H9 (cell line): ENCODE results near the gene MAP3K7. TPM values are rescaled to one million over a fixed set of nuclear protein-coding genes. Genes with fewer than 3 reads are reported as not detected.

Source experiments
- DNase-seq: peaks from one replicate; pipeline ENCODE4 v3.0.0-alpha.2; 2017
- H2AFZ ChIP-seq: one replicate; pipeline ENCODE4 v1.6.1; 2013; ENCODE audit warnings: mild to moderate bottlenecking, low read length, control low read depth, moderate library complexity
- H2AK5ac ChIP-seq: 2 replicates; pipeline ENCODE4 v1.6.1; 2013; ENCODE audit warnings: low read length, control low read depth, mixed read lengths; ENCODE audit not compliant: insufficient read length
- H2BK120ac ChIP-seq: one replicate; pipeline ENCODE4 v1.6.1; 2013; ENCODE audit warnings: low read depth, mild to moderate bottlenecking, low read length, control low read depth, inconsistent platforms; ENCODE audit not compliant: poor library complexity, severe bottlenecking
- H2BK12ac ChIP-seq: 2 replicates; pipeline ENCODE4 v1.6.1; 2013; ENCODE audit warnings: low read length, control low read depth, mixed read lengths, low read depth; ENCODE audit not compliant: insufficient read length
- H2BK15ac ChIP-seq: 2 replicates; pipeline ENCODE4 v1.6.1; 2013; ENCODE audit warnings: low read depth, low read length, control low read depth
- H2BK20ac ChIP-seq: one replicate; pipeline ENCODE4 v1.6.1; 2013; ENCODE audit warnings: low read depth, mild to moderate bottlenecking, low read length, control low read depth, inconsistent platforms; ENCODE audit not compliant: poor library complexity, severe bottlenecking
- H2BK5ac ChIP-seq: 2 replicates; pipeline ENCODE4 v1.6.1; 2013; ENCODE audit warnings: low read length, control low read depth, mixed read lengths; ENCODE audit not compliant: insufficient read length
- H3K14ac ChIP-seq: 2 replicates; pipeline ENCODE4 v1.6.1; 2013; ENCODE audit warnings: low read length, control low read depth; ENCODE audit not compliant: insufficient read depth
- H3K18ac ChIP-seq: 2 replicates; pipeline ENCODE4 v1.6.1; 2013; ENCODE audit warnings: low read depth, mild to moderate bottlenecking, mixed read lengths, low read length, control low read depth; ENCODE audit not compliant: insufficient read length
- H3K23ac ChIP-seq: 2 replicates; pipeline ENCODE4 v1.6.1; 2013; ENCODE audit warnings: low read length, control low read depth, mixed read lengths, low read depth; ENCODE audit not compliant: insufficient read length
- H3K23me2 ChIP-seq: 2 replicates; pipeline ENCODE4 v1.6.1; 2013; ENCODE audit warnings: low read depth, mild to moderate bottlenecking, mixed read lengths, low read length, control low read depth; ENCODE audit not compliant: insufficient read length, poor library complexity, severe bottlenecking
- H3K27ac ChIP-seq: 2 replicates; pipeline ENCODE4 v1.5.1; 2013; ENCODE audit warnings: low read length, control low read depth, mixed read lengths, low read depth; ENCODE audit not compliant: insufficient read length
- H3K27me3 ChIP-seq: 2 replicates; pipeline ENCODE4 v1.6.1; 2013; ENCODE audit warnings: low read length, control low read depth, inconsistent platforms; ENCODE audit not compliant: insufficient read depth
- H3K4ac ChIP-seq: 2 replicates; pipeline ENCODE4 v1.6.1; 2013; ENCODE audit warnings: low read depth, mild to moderate bottlenecking, control low read depth, inconsistent platforms, low read length, moderate library complexity
- H3K4me1 ChIP-seq: 2 replicates; pipeline ENCODE4 v1.6.1; 2013; ENCODE audit warnings: low read length, control low read depth, inconsistent platforms; ENCODE audit not compliant: insufficient read depth
- H3K4me2 ChIP-seq: 2 replicates; pipeline ENCODE4 v1.6.1; 2013; ENCODE audit warnings: low read length, control low read depth, mixed read lengths; ENCODE audit not compliant: insufficient read length, insufficient read depth
- H3K56ac ChIP-seq: 2 replicates; pipeline ENCODE4 v1.6.1; 2013; ENCODE audit warnings: low read depth, mild to moderate bottlenecking, mixed read lengths, low read length, control low read depth; ENCODE audit not compliant: insufficient read length
- H3K79me1 ChIP-seq: 2 replicates; pipeline ENCODE4 v1.6.1; 2013; ENCODE audit warnings: low read depth, mild to moderate bottlenecking, moderate library complexity, low read length, control low read depth, inconsistent platforms; ENCODE audit not compliant: insufficient read depth, poor library complexity, severe bottlenecking
- H3K79me2 ChIP-seq: 2 replicates; pipeline ENCODE4 v1.6.1; 2013; ENCODE audit warnings: low read length, control low read depth, inconsistent platforms; ENCODE audit not compliant: insufficient read depth
- H3K9ac ChIP-seq: 2 replicates; pipeline ENCODE4 v1.6.1; 2013; ENCODE audit warnings: low read length, control low read depth, mixed read lengths; ENCODE audit not compliant: insufficient read length; ENCODE audit errors: extremely low read depth
- H3K9me3 ChIP-seq: one replicate; pipeline ENCODE4 v1.6.1; 2013; ENCODE audit warnings: low read depth, low read length, inconsistent platforms; ENCODE audit not compliant: control insufficient read depth
- H3T11ph ChIP-seq: one replicate; pipeline ENCODE4 v1.6.1; 2013; ENCODE audit warnings: mild to moderate bottlenecking, low read length, control low read depth, inconsistent platforms
- H4K20me1 ChIP-seq: one replicate; pipeline ENCODE4 v1.6.1; 2013; ENCODE audit not compliant: control insufficient read depth, insufficient read length, insufficient read depth
- H4K5ac ChIP-seq: 2 replicates; pipeline ENCODE4 v1.6.1; 2013; ENCODE audit warnings: low read depth, mild to moderate bottlenecking, mixed read lengths, low read length, control low read depth; ENCODE audit not compliant: insufficient read length
- H4K8ac ChIP-seq: replicated peaks from 2 replicates; pipeline ENCODE4 v1.6.1; 2013; ENCODE audit warnings: low read length, control low read depth, mixed read lengths, low read depth; ENCODE audit not compliant: insufficient read length
- H4K91ac ChIP-seq: 2 replicates; pipeline ENCODE4 v1.6.1; 2013; ENCODE audit warnings: low read depth, mild to moderate bottlenecking, moderate library complexity, mixed read lengths, low read length, control low read depth; ENCODE audit not compliant: insufficient read length
- H3K27ac Mint-ChIP-seq, 3 experiments: 2 replicates in 2 of 3; 3 replicates in 1 of 3; pipeline ENCODE4 v1.8.0; 2020 to 2021; ENCODE audit warnings: mixed read lengths in 3 of 3, mild to moderate bottlenecking in 1 of 3, moderate library complexity in 1 of 3
- H3K27me3 Mint-ChIP-seq: 2 replicates; pipeline ENCODE4 v1.8.0; 2021; ENCODE audit warnings: low read depth, mild to moderate bottlenecking, moderate library complexity, mixed read lengths
- H3K36me3 Mint-ChIP-seq, 3 experiments: 2 replicates in 2 of 3; 3 replicates in 1 of 3; pipeline ENCODE4 v1.8.0; 2020 to 2021; ENCODE audit warnings: low read depth in 3 of 3, mixed read lengths in 3 of 3; ENCODE audit not compliant: insufficient read depth in 1 of 3
- H3K4me1 Mint-ChIP-seq, 2 experiments: 2 replicates each; pipeline ENCODE4 v1.8.0; 2020; ENCODE audit warnings: mixed read lengths in 2 of 2
- H3K4me3 Mint-ChIP-seq, 2 experiments: 2 replicates in 1 of 2; 3 replicates in 1 of 2; pipeline ENCODE4 v1.8.0; 2020 to 2021; ENCODE audit warnings: mild to moderate bottlenecking in 2 of 2, mixed read lengths in 2 of 2, moderate library complexity in 1 of 2
- H3K9me3 Mint-ChIP-seq, 2 experiments: 2 replicates in 1 of 2; 3 replicates in 1 of 2; pipeline ENCODE4 v1.8.0; 2020; ENCODE audit warnings: mild to moderate bottlenecking in 2 of 2, mixed read lengths in 2 of 2, moderate library complexity in 1 of 2
- CTCF ChIP-seq: fragments of 200-600 bp; sonication (generic); conservative IDR thresholded peaks from 3 replicates; pipeline ENCODE4 v1.8.0; 2021; ENCODE audit warnings: antibody characterized with exemption, mild to moderate bottlenecking
- WGBS: extraction: QIAGEN DNeasy Blood & Tissue Kit; methylation state at CpG from one replicate; pipeline ENCODE4 v1.1.7; 2013; ENCODE audit warnings: missing lambda C conversion rate, low lambda C conversion rate, mixed read lengths; ENCODE audit not compliant: insufficient read length; ENCODE audit errors: extremely low coverage; 5-methylcytosine and 5-hydroxymethylcytosine counted together
- total RNA-seq: library from RNA; stranded (reverse); gene quantifications from 2 replicates; pipeline ENCODE4 v1.2.1, GENCODE V29; 2021

The MAP3K7 gene
- total RNA-seq, 1 experiment from 2014 or later: 31.3 TPM

GRCh38 chr6:90610301-90610750 is 23.5 kb upstream of the MAP3K7 start:
- peak overlapping the region; percentile 65 for H3K4me2 ChIP-seq

More at GRCh38 chr6:90610301-90610750, 23.5 kb upstream of the MAP3K7 start:
- no peak overlapping the region for H3K18ac ChIP-seq
- Mint-ChIP-seq H3K4me1 (peaks cover 38 to 43% of the 10 kb centered on the region in 2 experiments), H3K9me3 (no peaks in the 10 kb centered on the region; a peak in 1 of 5 replicates), H3K27ac (peak overlapping the region in 2 of 3 experiments; percentile 41 to 49; a peak in 3 of 7 replicates), H3K27me3 (peaks cover 14% of the 10 kb centered on the region), H3K36me3 (no peaks in the 10 kb centered on the region; a peak in 1 of 7 replicates), H3K4me3 (peak overlapping the region; percentile 70 to 84)
- no peak for TF ChIP-seq CTCF
- no peak overlapping the region for H4K8ac ChIP-seq
- H3K27me3 ChIP-seq: no peaks in the 10 kb centered on the region
- no peak overlapping the region for H3K23ac ChIP-seq
- H3K56ac ChIP-seq: no peak overlapping the region
- H2BK20ac ChIP-seq: no peak overlapping the region
- no peak overlapping the region for H3K14ac ChIP-seq
- H3K27ac ChIP-seq: no peak overlapping the region
- H2BK12ac ChIP-seq: no peak overlapping the region
- DNase-seq: no peak
- peak overlapping the region; percentile 69 for H2AFZ ChIP-seq
- no peak overlapping the region for H2AK5ac ChIP-seq
- H3K79me1 ChIP-seq: no peaks in the 10 kb centered on the region
- H3K4me1 ChIP-seq: no peaks in the 10 kb centered on the region; the same call in 1 of the 2 replicates
- no peak overlapping the region for H4K91ac ChIP-seq
- no peak overlapping the region for H2BK5ac ChIP-seq
- peak overlapping the region; percentile 57 for H3K9ac ChIP-seq
- no peak overlapping the region for H2BK120ac ChIP-seq
- no peaks in the 10 kb centered on the region for H4K20me1 ChIP-seq
- no peak overlapping the region for H2BK15ac ChIP-seq
- no peak overlapping the region for H3K4ac ChIP-seq
- no peak overlapping the region for H4K5ac ChIP-seq
- no peaks in the 10 kb centered on the region for H3K9me3 ChIP-seq
- no CpG with 5 or more reads among the region's 22 CpGs for WGBS
- peaks cover 15% of the 10 kb centered on the region for H3K23me2 ChIP-seq
- no peak overlapping the region for H3T11ph ChIP-seq
- H3K79me2 ChIP-seq: no peaks in the 10 kb centered on the region
